GM21825 (cell line): ENCODE results near the gene HDGFL2.

ENCODE experiments used
- ATAC-seq: cut with Tn5 transposase; IDR thresholded peaks from one replicate; pipeline ENCODE4 v1.9.1; 2021; ENCODE audit warnings: mild to moderate bottlenecking, moderate library complexity; ENCODE audit not compliant: unreplicated experiment

The HDGFL2 gene

DNA sequence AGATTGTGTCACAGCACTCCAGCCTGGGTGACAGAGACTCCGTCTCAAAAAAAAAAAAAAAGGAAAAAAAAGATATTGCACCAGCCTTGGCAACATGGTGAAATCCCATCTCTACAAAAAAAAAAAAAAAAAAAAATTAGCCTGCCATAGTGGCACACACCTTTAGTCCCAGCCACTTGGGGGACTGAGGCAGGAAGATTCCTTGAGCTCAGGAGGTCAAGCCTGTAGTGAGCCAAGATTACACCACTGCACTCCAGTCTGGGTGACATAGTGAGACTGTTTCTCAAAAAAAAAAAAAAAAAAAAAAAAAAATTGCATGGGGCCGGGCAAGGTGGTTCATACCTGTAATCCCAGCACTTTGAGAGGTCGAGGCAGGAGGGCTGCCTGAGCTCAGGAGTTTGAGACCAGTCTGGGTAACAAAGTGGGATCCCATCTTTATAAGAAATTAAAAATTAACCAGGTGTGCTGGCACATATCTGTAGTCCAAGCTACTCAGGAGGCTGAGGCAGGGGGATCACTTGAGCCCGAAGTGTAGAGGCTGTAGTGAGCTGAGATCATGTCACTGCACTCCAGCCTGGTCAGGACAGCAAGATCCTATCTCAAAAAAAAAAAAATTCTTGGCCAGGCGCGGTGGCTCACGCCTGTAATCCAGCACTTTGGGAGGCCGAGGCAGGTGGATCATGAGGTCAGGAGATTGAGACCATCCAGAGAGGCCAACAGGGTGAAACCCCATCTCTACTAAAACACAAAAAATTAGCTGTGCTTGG lies 7.1 kb upstream of the HDGFL2 start:
- no peak for ATAC-seq

DNA sequence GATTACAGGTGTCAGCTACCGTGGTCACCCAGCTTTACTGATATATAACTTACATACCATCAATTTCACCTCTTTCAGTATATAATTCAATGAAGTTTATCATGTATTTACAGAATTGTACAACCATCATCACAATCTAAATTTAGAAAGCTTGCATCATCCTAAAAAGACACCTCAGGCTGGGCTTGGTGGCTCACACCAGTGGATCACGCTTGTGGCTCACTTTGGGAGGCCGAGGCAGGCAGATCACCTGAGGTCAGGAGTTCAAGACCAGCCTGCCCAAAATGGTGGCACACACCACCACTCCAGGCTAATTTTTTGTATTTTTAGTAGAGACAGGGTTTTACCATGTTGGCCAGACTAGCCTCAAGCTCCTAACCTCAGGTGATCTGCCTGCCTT lies 4.3 kb upstream of the HDGFL2 start:
- ATAC-seq = no peak

DNA sequence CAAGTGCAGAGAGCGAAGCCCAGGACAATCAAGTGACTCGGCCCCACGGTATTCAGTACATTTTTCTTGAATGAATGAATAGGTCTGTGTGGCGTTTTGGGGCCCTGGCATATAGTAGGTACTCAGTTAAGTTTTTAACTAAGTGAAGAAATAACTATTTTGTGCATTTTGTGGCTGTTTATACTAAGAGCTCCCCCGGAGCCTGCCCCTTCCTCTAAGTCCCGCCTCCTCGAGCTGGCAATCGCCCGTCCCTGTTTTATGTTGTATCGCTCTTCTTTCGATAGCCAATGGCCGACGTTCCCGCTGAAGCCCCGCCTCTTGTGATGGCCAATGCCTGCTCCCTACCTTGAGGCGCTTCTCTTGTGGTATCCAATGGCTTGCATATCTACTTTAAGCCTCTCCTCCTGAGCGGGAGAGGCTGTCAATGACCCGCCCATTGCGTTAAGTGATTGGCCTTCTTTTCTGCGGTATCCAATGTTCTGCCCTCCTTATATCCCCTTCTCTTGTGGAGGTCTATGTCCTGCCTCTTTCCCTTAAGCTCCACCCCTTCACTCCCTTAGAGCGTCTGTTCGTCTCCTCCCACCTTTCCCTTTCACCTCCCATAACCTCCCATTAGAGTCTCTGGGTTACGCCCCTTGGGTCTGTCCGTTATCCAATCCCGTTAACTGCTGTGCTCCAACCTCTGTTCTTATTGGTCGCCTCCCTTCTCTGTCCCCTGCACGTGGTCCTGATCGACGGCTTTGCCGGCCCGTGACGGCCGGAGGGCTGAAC lies 509 bp upstream of the HDGFL2 start:
- peak; percentile 78 for ATAC-seq

DNA sequence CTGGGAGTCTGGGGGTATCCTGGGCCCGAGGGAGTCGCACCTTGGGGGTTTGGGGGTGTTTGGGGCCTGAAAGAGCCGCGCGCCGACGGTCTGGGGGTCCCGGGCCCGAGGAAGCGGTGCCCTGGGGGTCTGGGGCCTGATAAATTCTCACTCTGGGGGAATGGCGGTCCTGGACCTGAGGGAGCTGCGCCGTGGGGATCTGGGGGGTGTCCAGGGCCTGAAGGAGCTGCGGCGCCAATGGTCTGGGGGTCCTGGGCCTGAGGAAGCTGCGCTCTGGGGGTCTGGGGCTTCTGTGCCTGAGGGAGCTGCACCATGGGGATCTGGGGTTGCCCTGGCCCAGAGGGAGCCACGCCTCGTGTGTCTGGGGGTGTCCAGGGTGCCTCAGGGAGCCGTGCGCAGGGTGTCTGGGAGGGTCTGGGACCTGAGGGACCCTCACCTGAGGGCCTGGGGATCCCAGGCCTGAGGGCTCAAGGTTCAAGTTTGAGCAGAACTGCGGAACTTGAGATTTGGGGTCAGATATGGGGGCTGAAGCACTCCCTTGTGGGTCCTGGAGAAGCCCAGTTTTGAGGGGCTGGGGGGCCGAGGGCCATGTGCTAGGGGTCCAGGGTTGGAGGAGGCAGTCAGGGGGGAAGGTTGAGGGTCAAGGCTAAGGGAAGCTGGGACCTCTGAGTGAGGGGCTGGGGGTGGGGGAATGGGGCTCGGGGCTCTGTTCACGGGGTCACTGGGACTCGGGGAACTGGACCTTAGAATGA lies 1.1 kb downstream of the HDGFL2 start:
- no peak for ATAC-seq

DNA sequence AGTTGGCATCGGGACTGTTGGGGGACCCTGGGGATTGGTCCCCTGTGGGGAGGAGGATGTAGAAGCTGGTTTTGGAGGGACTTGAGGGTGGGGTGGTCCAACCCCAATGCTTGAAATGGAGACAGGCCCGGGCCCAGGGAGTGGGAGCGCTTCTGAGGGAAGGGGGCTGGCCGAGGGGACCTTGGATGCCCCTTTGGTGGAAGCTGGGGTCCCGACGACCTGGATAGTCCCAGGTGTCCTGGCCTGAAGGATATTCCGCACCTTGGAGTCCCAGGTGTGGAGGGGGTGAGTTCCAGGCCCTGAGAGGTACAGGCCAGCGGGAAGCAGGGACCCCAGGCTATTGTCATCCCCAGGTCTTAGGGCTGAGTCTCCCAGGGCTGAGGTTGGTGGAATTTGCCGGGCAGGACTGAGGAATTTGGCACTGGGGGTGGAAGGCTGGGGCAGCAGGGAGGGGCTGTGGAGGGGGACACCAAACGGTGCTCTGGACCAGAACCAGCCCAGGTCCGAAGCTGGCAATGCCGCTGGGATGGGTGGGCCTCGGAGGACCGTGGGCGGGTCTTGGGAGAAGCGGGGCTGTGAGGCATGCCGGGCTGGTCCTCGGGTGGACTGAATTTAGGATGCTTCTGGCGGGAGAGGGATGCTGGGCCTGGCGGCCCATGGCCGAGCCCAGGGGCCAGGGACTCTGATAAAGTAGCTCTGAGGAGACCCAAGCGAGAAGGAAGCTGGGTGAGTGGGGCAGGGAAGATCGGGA lies 1.8 kb downstream of the HDGFL2 start:
- ATAC-seq = no peak

DNA sequence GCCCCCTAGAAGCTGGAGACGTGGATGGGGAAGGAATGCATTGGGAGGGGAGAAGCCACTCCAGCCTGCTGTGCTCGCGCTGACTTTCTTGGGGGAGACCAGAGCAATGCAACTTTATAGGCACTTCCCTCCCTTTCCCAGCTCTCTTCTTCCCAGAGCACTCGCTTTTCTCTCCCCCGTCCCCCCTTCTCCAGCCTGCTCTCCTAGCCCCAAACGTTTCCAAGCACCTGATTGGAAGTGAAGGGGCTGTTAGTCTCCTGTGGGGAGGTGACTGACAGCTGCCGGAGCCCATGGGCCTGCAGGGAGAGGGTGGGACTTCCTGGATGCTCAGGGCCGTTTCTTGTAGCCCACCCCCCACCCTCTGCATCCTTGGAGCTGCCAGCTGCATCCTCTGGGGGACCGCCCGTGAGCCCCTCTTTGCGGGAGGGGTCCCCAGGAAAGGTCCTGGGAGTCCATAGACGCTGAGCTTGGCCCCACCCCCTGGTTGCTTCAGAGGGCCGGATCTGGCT lies 2.5 kb downstream of the HDGFL2 start:
- ATAC-seq = no peak

DNA sequence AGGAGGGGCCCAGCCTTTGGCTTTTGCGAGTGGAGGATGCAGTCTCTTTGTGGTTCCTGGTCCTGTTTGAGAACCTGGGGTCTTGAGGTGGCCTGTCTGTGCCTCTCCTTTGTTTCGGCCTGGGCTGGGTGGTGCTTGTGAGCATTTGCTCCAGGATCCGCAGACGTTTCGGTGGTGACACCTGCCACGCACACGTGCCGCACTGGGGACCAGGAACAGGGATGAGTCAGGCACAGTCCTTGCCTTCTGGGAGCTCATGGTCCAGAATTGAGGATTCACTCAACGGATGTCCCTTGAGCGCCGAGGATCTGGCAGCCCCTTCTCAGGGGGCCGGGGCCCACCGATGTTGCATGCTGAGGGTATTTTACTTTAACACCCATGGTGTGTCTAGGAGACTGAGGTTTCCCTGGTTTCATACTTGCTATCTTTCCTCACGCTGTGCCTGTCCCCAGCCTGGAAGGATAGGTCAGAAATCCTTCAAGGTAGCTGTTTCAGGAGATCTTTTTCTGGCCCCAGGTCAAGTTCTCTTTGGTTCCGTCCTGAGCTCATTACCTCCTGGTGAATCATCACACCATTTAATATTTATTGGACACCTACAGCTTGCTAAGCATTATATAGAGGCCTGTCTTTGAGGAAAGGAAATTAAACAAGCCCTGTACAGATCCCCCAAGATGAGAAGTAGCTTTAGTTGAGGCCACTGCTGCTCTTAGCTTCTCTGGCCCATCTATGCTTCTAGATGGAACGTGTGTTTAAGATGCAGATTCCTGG lies 5.1 kb downstream of the HDGFL2 start:
- no peak for ATAC-seq

DNA sequence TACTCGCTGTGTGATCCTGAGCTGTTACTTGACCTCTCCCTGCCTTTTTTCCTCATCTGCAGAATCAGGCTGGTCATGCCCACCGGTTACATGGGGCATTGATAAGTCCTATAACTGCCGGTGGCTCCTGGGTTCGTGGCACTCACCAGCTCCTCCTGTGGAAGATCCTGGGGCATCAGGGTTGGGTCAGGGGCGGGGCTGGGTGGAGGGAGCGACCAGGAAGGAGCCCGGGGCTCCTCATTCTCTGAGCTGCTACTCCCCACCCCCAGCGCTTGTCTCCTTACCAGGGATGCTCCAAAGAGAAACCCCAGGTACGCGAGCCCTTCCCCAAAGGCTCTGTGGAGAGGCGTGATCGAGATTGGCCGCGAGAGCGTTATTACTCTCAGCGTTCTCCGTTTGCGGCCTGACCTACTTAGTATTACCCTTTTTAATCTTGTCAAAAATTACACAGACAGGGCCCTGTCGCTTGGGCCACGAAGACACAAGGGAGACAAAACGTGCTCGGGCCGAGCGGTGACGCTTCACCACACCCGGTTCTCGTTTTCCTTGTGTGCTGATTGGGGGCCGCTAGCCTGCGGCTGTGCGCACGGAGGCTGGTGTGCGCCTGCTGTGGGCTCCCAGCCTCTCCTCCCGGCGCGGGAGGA lies 10.7 kb downstream of the HDGFL2 start:
- ATAC-seq = no peak

DNA sequence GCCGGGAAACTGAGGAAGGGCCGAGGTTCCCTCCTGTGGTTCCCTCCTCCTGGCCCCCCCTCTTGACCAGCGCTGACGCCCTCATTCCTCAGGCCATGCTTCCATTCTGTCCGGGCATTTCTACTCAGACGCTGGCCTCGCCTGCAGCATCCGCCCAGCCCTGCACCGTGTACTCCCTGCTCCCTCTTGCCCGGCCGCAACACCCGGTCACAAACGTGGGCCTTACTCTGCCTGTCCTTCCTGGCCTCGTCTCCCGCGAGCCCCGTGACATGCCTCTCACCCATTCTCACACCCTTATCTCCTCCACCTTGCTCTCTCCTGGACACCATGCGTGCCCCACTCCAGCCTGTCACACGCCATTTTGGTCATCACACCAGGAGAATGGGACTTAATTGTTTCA lies 11.3 kb downstream of the HDGFL2 start:
- no peak for ATAC-seq

DNA sequence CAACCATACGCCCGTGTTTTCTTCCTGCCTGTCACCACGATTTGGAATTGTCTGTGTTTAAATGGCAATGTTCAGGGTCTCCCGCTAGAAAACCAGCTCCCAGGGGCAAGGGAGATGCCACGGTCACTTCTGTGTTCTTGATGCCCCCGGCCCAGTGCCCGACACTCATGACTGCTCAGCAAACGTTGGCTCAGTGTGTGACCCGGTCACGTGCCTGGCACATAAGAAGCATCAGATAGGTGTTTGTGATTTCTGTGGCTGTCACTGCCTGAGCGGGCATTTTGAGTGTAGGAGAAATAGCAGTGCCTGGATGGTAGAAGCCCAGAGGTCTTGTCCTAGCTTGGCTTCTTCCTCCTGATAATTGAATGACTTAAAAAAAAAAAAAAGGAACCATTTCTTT lies 15.5 kb downstream of the HDGFL2 start:
- ATAC-seq = no peak

DNA sequence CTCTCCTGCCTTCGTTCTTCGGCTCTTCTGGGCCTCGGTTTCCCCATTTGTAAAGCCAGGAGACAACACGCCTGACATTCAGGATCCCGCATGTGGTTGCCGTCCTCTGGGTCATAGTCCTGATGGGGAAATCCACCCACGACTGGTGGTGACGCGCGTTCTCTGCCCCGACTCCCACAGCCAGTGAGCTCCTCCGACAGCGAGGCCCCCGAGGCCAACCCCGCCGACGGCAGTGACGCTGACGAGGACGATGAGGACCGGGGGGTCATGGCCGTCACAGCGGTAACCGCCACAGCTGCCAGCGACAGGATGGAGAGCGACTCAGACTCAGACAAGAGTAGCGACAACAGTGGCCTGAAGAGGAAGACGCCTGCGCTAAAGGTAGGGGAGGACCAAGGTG lies 16.4 kb downstream of the HDGFL2 start:
- ATAC-seq = no peak

DNA sequence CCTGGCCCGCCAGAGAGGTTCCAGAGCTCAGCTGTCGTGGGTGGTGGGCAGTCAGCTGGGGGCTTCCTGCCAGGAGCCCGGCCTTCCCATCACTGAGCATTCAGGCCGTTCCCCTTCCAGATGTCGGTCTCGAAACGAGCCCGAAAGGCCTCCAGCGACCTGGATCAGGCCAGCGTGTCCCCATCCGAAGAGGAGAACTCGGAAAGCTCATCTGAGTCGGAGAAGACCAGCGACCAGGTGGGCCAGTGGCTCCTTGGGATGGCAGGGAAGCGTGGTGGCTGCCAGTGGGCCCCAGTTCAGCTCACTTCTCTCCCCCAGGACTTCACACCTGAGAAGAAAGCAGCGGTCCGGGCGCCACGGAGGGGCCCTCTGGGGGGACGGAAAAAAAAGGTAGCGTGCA lies 19.3 kb downstream of the HDGFL2 start:
- ATAC-seq = no peak

DNA sequence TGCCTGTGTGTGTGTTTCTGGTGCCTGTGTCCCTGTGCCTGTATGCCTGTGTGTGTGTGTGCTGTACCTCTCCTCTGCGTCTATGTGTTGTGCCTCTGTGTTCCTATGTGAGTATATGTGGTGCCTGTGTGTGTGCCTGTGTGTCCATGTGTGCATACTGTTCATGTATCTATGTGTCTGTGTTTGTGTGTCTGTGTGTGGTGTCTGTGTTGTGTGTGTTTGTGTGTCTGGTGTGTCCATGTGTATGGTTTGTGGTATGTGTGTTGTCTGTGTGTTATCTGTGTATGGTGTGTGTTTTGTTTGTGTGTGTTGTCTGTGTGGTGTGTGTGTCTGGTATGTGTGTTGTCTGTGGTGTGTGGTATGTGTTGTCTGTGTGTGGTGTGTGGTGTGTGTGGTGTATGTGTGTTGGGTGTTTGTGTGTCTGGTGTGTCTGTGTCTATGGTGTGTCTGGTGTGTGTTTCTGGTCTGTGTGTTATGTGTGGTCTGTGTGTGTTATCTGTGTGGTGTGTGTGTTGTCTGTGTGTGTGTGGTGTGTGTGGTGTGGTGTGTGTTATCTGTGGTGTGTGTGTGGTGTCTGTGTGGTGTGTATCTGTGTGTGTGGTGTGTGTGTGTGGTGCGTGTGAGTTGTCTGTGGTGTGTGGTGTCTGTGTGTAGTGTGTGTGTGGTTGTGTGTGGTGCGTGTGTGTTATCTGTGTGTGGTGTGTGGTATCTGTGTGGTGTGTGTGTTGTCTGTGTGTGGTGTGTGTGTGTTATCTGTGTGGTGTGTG lies 20.4 kb downstream of the HDGFL2 start:
- no peak for ATAC-seq

DNA sequence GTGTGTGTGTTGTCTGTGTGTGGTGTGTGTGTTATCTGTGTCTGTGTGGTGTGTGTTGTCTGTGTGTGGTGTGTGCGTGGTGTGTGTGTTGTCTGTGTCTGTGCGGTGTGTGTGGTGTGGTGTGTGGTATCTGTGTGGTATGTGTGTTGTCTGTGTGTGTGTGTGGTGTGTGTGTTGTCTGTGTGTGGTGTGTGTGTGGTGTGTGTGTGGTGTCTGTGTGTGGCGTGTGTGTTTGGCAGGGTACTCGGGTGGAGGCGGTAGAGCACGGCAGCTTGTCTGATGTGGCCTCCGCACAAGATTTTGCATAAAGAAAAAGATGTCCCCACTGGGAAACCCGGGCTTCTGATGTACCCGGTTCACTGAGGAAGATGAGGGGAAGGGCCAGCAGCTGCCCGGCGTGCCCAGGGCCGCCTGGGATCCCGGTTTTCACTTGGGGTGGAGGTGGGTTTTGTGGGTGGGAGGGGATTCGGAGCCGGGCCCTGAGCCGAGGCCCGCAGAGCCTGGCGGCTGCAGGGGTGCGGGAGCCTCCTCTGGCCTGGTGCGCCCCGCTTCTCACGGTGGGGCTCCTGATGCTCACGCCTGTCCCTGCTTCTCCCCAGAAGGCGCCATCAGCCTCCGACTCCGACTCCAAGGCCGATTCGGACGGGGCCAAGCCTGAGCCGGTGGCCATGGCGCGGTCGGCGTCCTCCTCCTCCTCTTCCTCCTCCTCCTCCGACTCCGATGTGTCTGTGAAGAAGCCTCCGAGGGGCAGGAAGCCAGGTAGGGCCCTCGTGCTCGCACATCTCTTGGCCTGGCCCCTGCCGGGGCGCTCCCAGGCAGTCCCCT lies 21.2 kb downstream of the HDGFL2 start:
- ATAC-seq = no peak

DNA sequence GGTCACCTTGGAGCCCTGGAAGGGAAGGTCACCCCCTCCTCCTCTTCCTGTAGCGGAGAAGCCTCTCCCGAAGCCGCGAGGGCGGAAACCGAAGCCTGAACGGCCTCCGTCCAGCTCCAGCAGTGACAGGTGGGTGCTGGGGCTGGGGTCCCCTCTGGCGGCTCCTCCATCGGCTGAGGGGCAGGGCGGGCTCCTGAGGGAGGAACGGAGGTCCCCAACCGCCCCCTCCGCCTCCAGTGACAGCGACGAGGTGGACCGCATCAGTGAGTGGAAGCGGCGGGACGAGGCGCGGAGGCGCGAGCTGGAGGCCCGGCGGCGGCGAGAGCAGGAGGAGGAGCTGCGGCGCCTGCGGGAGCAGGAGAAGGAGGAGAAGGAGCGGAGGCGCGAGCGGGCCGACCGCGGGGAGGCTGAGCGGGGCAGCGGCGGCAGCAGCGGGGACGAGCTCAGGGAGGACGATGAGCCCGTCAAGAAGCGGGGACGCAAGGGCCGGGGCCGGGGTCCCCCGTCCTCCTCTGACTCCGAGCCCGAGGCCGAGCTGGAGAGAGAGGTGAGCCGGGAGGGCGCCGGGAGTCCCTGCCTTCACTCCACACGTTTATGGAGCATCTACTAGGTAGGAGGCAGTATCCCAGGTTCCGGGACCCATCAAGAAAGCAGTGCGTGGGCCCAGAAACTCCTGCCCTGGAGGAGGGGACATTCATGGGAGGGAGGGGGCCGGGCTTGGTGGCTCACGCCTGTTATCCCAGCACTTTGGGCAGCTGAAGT lies 22.0 kb downstream of the HDGFL2 start:
- no peak for ATAC-seq

DNA sequence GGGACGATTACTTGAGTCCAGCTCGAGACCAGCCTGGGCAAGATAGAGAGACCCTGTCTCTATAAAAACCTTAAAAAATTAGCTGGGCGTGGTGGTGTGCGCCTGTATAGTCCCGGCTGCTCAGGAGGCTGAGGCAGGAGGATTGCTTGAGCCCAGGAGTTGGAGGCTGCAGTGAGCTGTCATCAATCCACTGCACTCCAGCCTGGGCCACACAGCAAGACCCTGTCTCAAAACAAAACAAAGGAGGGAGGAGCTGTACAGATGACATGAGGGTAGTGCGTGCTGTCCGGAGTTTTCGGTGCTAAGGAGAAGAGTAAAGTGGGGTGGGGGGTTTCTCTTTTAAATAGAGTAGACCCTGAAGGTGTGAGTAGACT lies 22.6 kb downstream of the HDGFL2 start:
- ATAC-seq = no peak

DNA sequence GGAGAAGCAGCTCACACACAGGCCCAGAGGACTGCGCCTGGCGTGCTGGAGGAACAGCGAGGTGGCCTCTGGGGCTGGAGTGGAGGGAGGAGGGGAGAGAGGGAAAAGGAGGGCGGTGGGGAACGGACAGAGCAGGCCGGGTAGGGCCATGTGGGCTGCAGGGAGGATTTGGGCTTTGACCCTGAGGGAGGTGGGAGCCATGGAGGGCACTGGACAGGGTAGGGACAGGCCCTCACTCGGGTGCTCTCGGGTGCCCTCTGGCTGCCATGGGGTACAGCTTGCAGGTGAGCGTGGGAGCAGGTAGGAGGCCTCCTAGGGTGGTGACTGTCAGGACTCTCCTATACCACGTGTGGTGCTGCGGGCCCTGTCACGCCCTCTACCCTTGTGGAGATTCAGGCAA lies 23.4 kb downstream of the HDGFL2 start:
- no peak for ATAC-seq
